Measurements from ENCODE around the gene LRP11. TPM values are rescaled to one million over a fixed set of nuclear protein-coding genes. Genes with fewer than 3 reads are reported as not detected.
A peak's percentile ranks its signal among the peaks of the same experiment; 100 is the strongest.

The LRP11 gene
- polyA plus RNA-seq, 6 donors from 2014 or later: 0.12 to 0.28 TPM; not detected in 4

- no peak for ATAC-seq (ENCODE audit: low read depth in 2 of 2)
- Mint-ChIP-seq H3K27me3 (peaks cover 0 to 11% (median 10%) of the 10 kb centered on the region in 3 donors), H3K36me3 (no peaks in the 10 kb centered on the region), H3K4me3 (no peak overlapping the region), H3K4me1 (peaks cover 0 to 4% (median 0%) of the 10 kb centered on the region in 3 donors), H3K27ac (no peak overlapping the region), H3K9me3 (no peaks in the 10 kb centered on the region)
- DNase-seq: no peak
These were observed 43.7 kb downstream of the LRP11 start for GRCh38 chr6:149820506-149820905.

GRCh38 chr6:149815788-149816187 lies 48.4 kb downstream of the LRP11 start:
- ATAC-seq (ENCODE audit: low read depth in 2 of 2) (no peak), DNase-seq (no peak)
- Mint-ChIP-seq H3K27ac (no peak overlapping the region), H3K4me1 (peaks cover 0 to 4% (median 0%) of the 10 kb centered on the region in 3 donors), H3K27me3 (no peaks in the 10 kb centered on the region), H3K36me3 (peaks cover 0 to 12% of the 10 kb centered on the region in 2 donors), H3K9me3 (no peaks in the 10 kb centered on the region), H3K4me3 (no peak overlapping the region)

GRCh38 chr6:149813351-149813750 lies 50.8 kb downstream of the LRP11 start:
- DNase-seq (no peak), ATAC-seq (ENCODE audit: low read depth in 2 of 2) (no peak)
- Mint-ChIP-seq H3K4me3 (no peak overlapping the region), H3K4me1 (peaks cover 0 to 4% (median 0%) of the 10 kb centered on the region in 3 donors), H3K9me3 (no peaks in the 10 kb centered on the region), H3K27ac (no peak overlapping the region), H3K36me3 (peaks cover 0 to 12% of the 10 kb centered on the region in 2 donors), H3K27me3 (no peaks in the 10 kb centered on the region)

GRCh38 chr6:149809798-149810197 lies 54.4 kb downstream of the LRP11 start:
- no peaks in the 10 kb centered on the region for H3K9me3 Mint-ChIP-seq
- no peaks in the 10 kb centered on the region for H3K27me3 Mint-ChIP-seq
- peaks cover 3 to 8% (median 7%) of the 10 kb centered on the region in 3 donors for H3K4me1 Mint-ChIP-seq
- H3K27ac Mint-ChIP-seq: no peak overlapping the region
- ATAC-seq (ENCODE audit: low read depth in 2 of 2) (no peak), DNase-seq (no peak)
- no peak overlapping the region for H3K4me3 Mint-ChIP-seq
- H3K36me3 Mint-ChIP-seq: peaks cover 0 to 12% of the 10 kb centered on the region in 2 donors

- no peak for DNase-seq
- Mint-ChIP-seq H3K4me1 (peaks cover 3 to 8% (median 7%) of the 10 kb centered on the region in 3 donors), H3K27me3 (no peaks in the 10 kb centered on the region), H3K9me3 (no peaks in the 10 kb centered on the region), H3K4me3 (no peak overlapping the region), H3K27ac (peak overlapping the region in 2 of 6 donors; percentile 30 to 38), H3K36me3 (peaks cover 0 to 6% of the 10 kb centered on the region in 2 donors)
- ATAC-seq (ENCODE audit: low read depth in 2 of 2): no peak
These were observed 58.0 kb downstream of the LRP11 start for GRCh38 chr6:149806127-149806526.

DNA sequence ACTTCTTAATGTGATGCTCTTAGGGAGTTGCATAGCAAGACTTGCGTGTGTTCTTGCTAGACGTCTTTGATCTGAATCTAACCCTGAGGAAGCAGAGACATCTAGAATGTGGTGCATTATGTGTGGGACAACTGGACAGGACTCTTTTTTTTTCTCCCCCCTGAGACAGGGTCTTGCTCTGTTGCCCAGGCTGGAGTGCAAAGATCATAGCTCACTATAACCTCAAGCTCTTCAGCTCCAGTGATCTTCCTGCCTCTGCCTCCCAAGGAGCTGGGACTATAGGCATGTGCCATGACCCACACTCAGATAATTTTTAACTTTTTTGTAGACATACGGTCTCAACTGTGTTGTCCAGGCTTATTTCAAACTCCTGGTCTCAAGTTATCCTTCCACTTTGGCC lies 80.6 kb downstream of the LRP11 start:
- Mint-ChIP-seq H3K27ac (peak overlapping the region in 1 of 6 donors; percentile 14), H3K36me3 (peaks cover 0 to 8% of the 10 kb centered on the region in 2 donors), H3K9me3 (no peaks in the 10 kb centered on the region), H3K27me3 (no peaks in the 10 kb centered on the region), H3K4me3 (no peak overlapping the region), H3K4me1 (no peaks in the 10 kb centered on the region)
- DNase-seq (no peak), ATAC-seq (ENCODE audit: low read depth in 2 of 2) (no peak)

DNA sequence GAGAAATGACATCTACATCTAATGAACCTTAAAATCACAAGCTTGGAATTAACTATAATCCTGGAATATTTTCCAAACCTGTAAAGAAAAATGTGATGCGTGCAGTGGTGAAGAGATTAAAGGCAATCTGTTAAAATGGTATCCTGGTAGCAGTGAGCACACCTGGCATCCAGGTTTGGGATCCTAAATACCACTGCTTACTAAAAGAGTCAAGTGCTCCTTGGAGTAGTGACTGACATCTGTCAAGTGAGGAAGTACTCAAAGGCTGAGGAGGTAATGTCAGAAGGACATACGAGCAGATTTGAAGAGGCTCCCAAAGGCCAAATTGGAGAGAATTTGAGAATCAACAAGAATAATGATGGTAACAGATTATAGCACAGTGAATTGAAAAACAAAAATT lies 81.8 kb downstream of the LRP11 start:
- DNase-seq: no peak
- H3K27me3 Mint-ChIP-seq: no peaks in the 10 kb centered on the region
- H3K36me3 Mint-ChIP-seq: peaks cover 0 to 8% of the 10 kb centered on the region in 2 donors
- no peak for ATAC-seq (ENCODE audit: low read depth in 2 of 2)
- H3K4me3 Mint-ChIP-seq: no peak overlapping the region
- peak overlapping the region in 2 of 6 donors; percentile 19 to 74 for H3K27ac Mint-ChIP-seq
- no peaks in the 10 kb centered on the region for H3K9me3 Mint-ChIP-seq
- H3K4me1 Mint-ChIP-seq: no peaks in the 10 kb centered on the region

- Mint-ChIP-seq H3K4me1 (no peaks in the 10 kb centered on the region), H3K36me3 (peaks cover 0 to 8% of the 10 kb centered on the region in 2 donors), H3K9me3 (no peaks in the 10 kb centered on the region), H3K27me3 (no peaks in the 10 kb centered on the region), H3K4me3 (no peak overlapping the region), H3K27ac (no peak overlapping the region)
- DNase-seq: no peak
- ATAC-seq (ENCODE audit: low read depth in 2 of 2): no peak
These were observed 82.4 kb downstream of the LRP11 start for GRCh38 chr6:149781715-149782114.

DNA sequence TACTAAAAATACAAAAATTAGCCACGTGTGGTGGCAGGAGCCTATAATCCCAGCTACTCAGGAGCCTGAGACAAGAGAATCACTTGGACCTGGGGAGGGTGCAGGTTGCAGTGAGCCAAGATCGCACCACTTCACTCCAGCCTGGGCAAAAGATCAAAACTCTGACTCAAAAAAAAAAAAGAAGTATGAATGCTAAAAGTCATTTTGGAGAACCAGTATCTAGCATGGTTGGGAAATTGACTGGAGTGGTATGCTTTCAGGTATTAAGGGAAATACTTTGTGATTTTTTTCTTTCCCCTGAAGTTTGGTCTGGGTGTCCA lies 84.6 kb downstream of the LRP11 start:
- Mint-ChIP-seq H3K4me3 (no peak overlapping the region), H3K36me3 (peaks cover 0 to 8% of the 10 kb centered on the region in 2 donors), H3K27me3 (no peaks in the 10 kb centered on the region), H3K9me3 (no peaks in the 10 kb centered on the region), H3K4me1 (no peaks in the 10 kb centered on the region), H3K27ac (no peak overlapping the region)
- DNase-seq (no peak), ATAC-seq (ENCODE audit: low read depth in 2 of 2) (no peak)

GRCh38 chr6:149777624-149778023 lies 86.5 kb downstream of the LRP11 start:
- no peaks in the 10 kb centered on the region for H3K27me3 Mint-ChIP-seq
- H3K36me3 Mint-ChIP-seq: peaks cover 0 to 6% of the 10 kb centered on the region in 2 donors

GRCh38 chr6:149771925-149772324 lies 92.2 kb downstream of the LRP11 start:
- Mint-ChIP-seq H3K27ac (no peak overlapping the region), H3K4me3 (peak overlapping the region in 1 of 8 donors; percentile 60)
- no peak for ATAC-seq (ENCODE audit: low read depth in 2 of 2)

More at GRCh38 chr6:149777624-149778023, 86.5 kb downstream of the LRP11 start:
- no peak for ATAC-seq (ENCODE audit: low read depth in 2 of 2)
- Mint-ChIP-seq H3K27ac (no peak overlapping the region), H3K4me3 (no peak overlapping the region), H3K9me3 (no peaks in the 10 kb centered on the region), H3K4me1 (no peaks in the 10 kb centered on the region)
- no peak for DNase-seq

DNA sequence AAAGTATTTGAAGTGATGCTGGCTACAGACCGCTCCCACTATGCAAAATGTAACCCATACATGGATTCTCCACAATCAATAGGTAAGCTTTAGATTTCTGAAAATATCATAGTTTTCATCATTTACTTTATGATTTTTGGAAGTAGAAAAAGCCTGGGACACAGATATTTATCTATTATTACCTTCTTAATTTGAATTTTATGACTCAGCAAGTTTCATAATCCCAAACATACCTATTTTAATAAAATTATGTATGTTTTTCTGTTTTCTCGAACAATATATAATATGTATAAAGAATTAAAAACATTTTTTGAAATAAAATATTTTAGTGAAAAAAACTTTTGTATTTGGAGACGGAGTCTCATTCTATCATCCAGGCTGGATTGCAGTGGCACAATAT lies 93.0 kb downstream of the LRP11 start:
- peaks cover 0 to 10% (median 10%) of the 10 kb centered on the region in 3 donors for H3K4me1 Mint-ChIP-seq
- no peak overlapping the region for H3K27ac Mint-ChIP-seq
- H3K27me3 Mint-ChIP-seq: no peaks in the 10 kb centered on the region
- no peak for ATAC-seq (ENCODE audit: low read depth in 2 of 2)
- no peak overlapping the region for H3K4me3 Mint-ChIP-seq
- H3K9me3 Mint-ChIP-seq: peaks cover 0 to 9% (median 5%) of the 10 kb centered on the region in 7 donors
- DNase-seq: no peak
- peaks cover 15% of the 10 kb centered on the region in 2 donors for H3K36me3 Mint-ChIP-seq

More at GRCh38 chr6:149771925-149772324, 92.2 kb downstream of the LRP11 start:
- Mint-ChIP-seq H3K9me3 (peaks cover 0 to 5% (median 0%) of the 10 kb centered on the region in 7 donors), H3K36me3 (peaks cover 8% of the 10 kb centered on the region in 2 donors), H3K27me3 (no peaks in the 10 kb centered on the region), H3K4me1 (peaks cover 0 to 10% (median 10%) of the 10 kb centered on the region in 3 donors)
- DNase-seq: no peak

- Mint-ChIP-seq H3K4me3 (no peak overlapping the region), H3K27me3 (no peaks in the 10 kb centered on the region), H3K36me3 (peaks cover 19 to 22% of the 10 kb centered on the region in 2 donors), H3K4me1 (peaks cover 0 to 10% (median 10%) of the 10 kb centered on the region in 3 donors), H3K9me3 (peaks cover 3 to 11% (median 9%) of the 10 kb centered on the region in 7 donors), H3K27ac (no peak overlapping the region)
- ATAC-seq (ENCODE audit: low read depth in 2 of 2) (no peak), DNase-seq (no peak)
These were observed 94.5 kb downstream of the LRP11 start for GRCh38 chr6:149769676-149770075.

All from naive B cell (primary cell).